ENCODE measurements around the gene ASIC2.

GRCh38 chr17:33197342-33197741 is 95.8 kb downstream of the ASIC2 start:
- no peak for TF ChIP-seq CTCF (IDR thresholded peaks at IDR 0.05)
- TF ChIP-seq POLR2A (IDR thresholded peaks at IDR 0.05) = no peak
